Measurements from ENCODE around the gene NT5DC3. TPM values are rescaled to one million over a fixed set of nuclear protein-coding genes. Genes with fewer than 3 reads are reported as not detected.

Gene NT5DC3
- total RNA-seq, 6 donors from 2014 or later: 3.8 to 29.3 (median 7.3) TPM

GRCh38 chr12:103821773-103822172 lies 19.3 kb downstream of the NT5DC3 start:
- TF ChIP-seq POLR2A (IDR thresholded peaks at IDR 0.05): no peak
- TF ChIP-seq POLR2AphosphoS5 (IDR thresholded peaks at IDR 0.05): no peak
- no peak for TF ChIP-seq CTCF (IDR thresholded peaks at IDR 0.05)
- TF ChIP-seq EP300 (IDR thresholded peaks at IDR 0.05): no peak
- Histone ChIP-seq H3K4me3 (no peak overlapping the region), H3K27ac (no peak overlapping the region), H3K4me1 (no peaks in the 10 kb centered on the region), H3K9me3 (no peaks in the 10 kb centered on the region), H3K36me3 (no peaks in the 10 kb centered on the region), H3K27me3 (no peaks in the 10 kb centered on the region)
- ATAC-seq (ENCODE audit: low FRiP score in 2 of 2) (no peak), DNase-seq (no peak)
- WGBS, 2 donors: 54 to 91% methylated on average over 1 of the region's 1 CpG

- no peak overlapping the region for H3K4me3 ChIP-seq
- H3K27me3 ChIP-seq: no peaks in the 10 kb centered on the region
- H3K9me3 ChIP-seq: no peaks in the 10 kb centered on the region
- H3K4me1 ChIP-seq: no peaks in the 10 kb centered on the region
- no peaks in the 10 kb centered on the region for H3K36me3 ChIP-seq
- no peak for ATAC-seq (ENCODE audit: low FRiP score in 2 of 2)
- H3K27ac ChIP-seq: no peak overlapping the region
- 86 to 96% methylated on average over 3 of the region's 3 CpGs for WGBS, 2 donors
- TF ChIP-seq CTCF (IDR thresholded peaks at IDR 0.05) (no peak), POLR2A (IDR thresholded peaks at IDR 0.05) (no peak), POLR2AphosphoS5 (IDR thresholded peaks at IDR 0.05) (no peak), EP300 (IDR thresholded peaks at IDR 0.05) (no peak)
- DNase-seq: no peak
These were observed 20.0 kb downstream of the NT5DC3 start for GRCh38 chr12:103820881-103821489.

- TF ChIP-seq EP300 (IDR thresholded peaks at IDR 0.05): no peak
- TF ChIP-seq CTCF (IDR thresholded peaks at IDR 0.05): no peak
- TF ChIP-seq POLR2AphosphoS5 (IDR thresholded peaks at IDR 0.05): no peak
- no peak for TF ChIP-seq POLR2A (IDR thresholded peaks at IDR 0.05)
- no peaks in the 10 kb centered on the region for H3K27me3 ChIP-seq
- H3K27ac ChIP-seq: no peak overlapping the region
- H3K36me3 ChIP-seq: no peaks in the 10 kb centered on the region
- no peaks in the 10 kb centered on the region for H3K4me1 ChIP-seq
- H3K4me3 ChIP-seq: no peak overlapping the region
- no peak for ATAC-seq (ENCODE audit: low FRiP score in 2 of 2)
- H3K9me3 ChIP-seq: no peaks in the 10 kb centered on the region
- no peak for DNase-seq
These were observed 20.7 kb downstream of the NT5DC3 start for GRCh38 chr12:103820361-103820760.

GRCh38 chr12:103819892-103820291 lies 21.1 kb downstream of the NT5DC3 start:
- DNase-seq: no peak
- Histone ChIP-seq H3K36me3 (no peaks in the 10 kb centered on the region), H3K4me3 (no peak overlapping the region), H3K27ac (no peak overlapping the region), H3K9me3 (no peaks in the 10 kb centered on the region), H3K27me3 (no peaks in the 10 kb centered on the region), H3K4me1 (no peaks in the 10 kb centered on the region)
- WGBS, 2 donors: 90 to 93% methylated on average over 2 of the region's 2 CpGs
- TF ChIP-seq POLR2AphosphoS5 (IDR thresholded peaks at IDR 0.05): no peak
- no peak for TF ChIP-seq POLR2A (IDR thresholded peaks at IDR 0.05)
- TF ChIP-seq CTCF (IDR thresholded peaks at IDR 0.05): no peak
- no peak for ATAC-seq (ENCODE audit: low FRiP score in 2 of 2)

- TF ChIP-seq CTCF (IDR thresholded peaks at IDR 0.05) (no peak), POLR2AphosphoS5 (IDR thresholded peaks at IDR 0.05) (no peak)
- Histone ChIP-seq H3K4me3 (no peak overlapping the region), H3K27ac (no peak overlapping the region), H3K27me3 (no peaks in the 10 kb centered on the region), H3K9me3 (no peaks in the 10 kb centered on the region), H3K36me3 (no peaks in the 10 kb centered on the region), H3K4me1 (no peaks in the 10 kb centered on the region)
- DNase-seq (no peak), ATAC-seq (ENCODE audit: low FRiP score in 2 of 2) (no peak)
- WGBS, 2 donors: 78 to 81% methylated on average over 2 of the region's 2 CpGs
These were observed 21.7 kb downstream of the NT5DC3 start for GRCh38 chr12:103819312-103819711.
